HG03175 (cell line): ENCODE results near the gene TADA2A.

ENCODE experiments used
- ATAC-seq: cut with Tn5 transposase; IDR thresholded peaks from one replicate; pipeline ENCODE4 v1.9.1; 2021; ENCODE audit warnings: mild to moderate bottlenecking, moderate library complexity; ENCODE audit not compliant: unreplicated experiment

The TADA2A gene, protein sequence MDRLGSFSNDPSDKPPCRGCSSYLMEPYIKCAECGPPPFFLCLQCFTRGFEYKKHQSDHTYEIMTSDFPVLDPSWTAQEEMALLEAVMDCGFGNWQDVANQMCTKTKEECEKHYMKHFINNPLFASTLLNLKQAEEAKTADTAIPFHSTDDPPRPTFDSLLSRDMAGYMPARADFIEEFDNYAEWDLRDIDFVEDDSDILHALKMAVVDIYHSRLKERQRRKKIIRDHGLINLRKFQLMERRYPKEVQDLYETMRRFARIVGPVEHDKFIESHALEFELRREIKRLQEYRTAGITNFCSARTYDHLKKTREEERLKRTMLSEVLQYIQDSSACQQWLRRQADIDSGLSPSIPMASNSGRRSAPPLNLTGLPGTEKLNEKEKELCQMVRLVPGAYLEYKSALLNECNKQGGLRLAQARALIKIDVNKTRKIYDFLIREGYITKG

DNA sequence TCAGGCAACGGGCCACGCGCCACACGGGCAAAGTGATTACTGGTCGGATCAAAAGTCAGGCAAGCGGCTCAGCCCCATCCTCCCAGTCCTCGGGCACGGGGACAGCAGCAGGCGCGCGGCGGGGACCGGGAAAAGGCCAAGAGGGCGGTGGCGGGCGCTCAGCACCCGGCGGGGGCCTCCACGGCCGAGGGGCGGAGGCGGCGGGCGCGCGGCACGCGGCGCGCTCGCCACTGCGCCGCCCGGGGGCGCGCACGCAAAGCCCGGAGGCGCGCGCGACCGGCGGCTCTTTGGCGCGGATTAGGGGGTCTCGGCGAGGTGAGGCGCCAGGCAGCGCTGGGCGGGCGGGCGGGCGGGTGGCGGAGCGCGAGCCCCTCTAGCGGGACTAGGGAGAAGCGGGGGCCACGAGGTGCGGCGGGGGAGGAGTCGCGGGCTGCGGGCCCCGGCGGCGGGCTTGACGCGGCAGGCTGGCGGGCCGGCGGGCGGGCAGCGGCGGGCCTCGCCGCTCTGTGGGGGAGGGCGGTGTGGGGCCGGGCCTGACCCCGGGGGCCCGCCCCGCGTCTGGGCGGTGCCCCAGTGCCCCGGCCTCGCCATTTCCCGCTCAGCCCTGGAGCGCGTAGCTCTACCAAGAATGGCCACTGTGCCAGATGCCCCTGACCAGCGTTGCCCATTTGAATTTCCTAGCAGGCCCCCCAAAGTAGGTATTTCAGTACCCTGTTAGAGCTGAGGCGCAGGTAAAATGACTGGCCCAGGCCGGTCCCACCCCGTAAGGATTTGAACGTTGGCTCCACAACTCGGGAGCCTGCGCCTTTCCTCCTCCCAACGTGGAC, at the start of gene TADA2A, which contains the start of gene ACACA:
TSS of gene TADA2A (plus strand) at position 252 of the 827 bp plus-strand sequence. CDS start 4,480 bp downstream, outside the sequence.
TSS of gene ACACA (minus strand) at position 202 of the 827 bp plus-strand sequence. CDS start 537 bp downstream, outside the sequence.
- peak; percentile 87 for ATAC-seq

DNA sequence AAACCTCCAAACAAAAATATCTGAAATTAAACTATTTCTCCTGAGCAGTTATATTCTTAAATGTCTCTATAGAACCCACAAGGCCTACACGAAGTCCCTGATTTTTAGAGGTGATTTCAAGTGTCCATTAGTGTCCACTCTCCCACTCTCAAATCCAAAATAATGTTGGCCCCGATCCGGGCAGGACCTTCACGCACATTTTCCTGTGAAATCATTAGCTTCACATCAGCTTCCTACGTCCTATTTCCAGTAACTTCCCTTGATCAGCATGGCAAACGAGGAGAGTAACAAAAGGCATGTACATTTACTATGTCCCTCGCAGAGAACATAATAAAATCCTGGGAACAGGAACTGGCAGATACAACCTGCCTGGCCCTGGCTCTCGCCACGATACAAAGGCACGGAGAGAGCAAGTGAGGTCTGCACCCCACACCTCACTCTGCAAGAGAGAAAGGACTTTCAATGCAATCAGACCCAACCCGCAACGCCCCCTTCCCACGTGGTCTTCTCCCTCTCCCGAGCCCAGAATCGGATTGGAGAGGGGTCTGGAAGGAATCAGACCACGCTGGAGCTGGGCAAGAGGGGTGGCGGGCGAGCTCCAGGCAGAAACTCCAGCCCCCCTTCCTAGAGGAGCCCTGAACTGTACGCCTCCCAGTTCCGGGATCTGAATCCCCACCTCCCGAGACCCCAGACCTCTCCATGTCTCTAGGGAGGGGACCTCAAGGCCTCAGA, 48.4 kb upstream of the TADA2A start:
- ATAC-seq, result peak; percentile 15

DNA sequence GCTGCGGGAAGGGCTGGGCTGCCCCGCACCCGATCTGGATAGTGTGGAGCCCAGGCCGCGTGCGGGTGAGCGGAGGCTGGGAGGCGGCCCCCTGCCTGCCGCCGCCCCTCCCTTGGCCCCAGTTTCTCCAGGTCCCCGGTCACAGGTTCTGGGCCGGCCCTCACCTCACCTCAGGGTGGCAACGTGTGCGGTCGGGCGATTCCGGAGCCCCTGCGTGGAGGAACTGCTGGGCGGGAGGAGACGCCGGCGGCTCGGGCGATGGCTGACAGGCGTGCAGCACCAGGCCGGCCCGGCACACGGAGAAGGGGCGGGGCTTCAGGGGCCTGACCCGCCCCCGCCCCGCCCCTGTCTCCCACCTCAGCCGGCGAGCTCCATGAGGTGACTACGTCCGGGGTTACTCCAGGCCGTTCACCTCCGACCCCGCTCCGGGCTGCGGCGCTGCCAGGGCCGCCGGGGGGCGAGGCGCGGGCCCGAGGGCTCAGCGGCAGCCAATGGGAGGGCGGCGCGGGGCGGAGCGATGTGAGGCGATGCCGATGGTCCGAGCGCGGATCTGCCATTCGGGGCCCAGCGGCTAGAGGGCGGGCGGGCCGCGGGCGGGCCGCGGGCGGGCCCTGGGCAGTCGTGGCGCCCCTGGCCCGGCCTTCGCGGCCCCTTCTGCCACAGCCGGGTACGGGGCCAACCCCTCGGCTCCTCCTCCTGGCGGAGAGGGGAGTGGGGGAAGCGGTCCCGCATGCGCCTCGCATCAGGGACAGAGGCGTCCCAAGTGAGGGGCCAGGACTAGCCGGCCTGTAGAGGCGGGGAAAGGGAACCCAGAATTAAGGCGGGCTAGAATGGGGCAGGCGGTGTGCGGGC, 47.6 kb upstream of the TADA2A start:
- peak; percentile 95 for ATAC-seq

DNA sequence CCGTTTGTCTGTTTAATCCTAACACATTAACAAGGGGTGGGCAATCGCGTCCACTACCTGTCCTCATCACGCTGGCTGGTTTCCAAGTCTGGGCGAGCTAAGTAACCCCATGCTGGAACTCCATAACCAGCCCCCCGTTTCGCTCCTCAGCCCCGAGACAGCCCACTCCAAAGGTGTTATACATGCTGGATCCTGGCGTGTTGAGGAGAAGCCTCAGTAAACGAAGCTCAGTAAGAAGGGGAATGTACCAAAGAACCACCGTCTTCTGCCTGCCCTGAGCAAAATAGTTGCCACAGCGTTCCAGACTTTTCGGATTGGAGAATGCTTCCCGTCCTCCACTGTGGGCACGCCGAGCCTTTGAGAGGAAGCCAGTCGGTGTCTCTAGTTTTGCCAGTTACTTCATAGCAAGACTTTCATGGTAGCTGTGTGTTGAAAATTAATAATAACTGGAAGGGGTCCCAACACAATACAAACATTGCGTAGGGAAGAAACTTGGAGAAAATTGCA, 47.0 kb upstream of the TADA2A start:
- ATAC-seq, result no peak

DNA sequence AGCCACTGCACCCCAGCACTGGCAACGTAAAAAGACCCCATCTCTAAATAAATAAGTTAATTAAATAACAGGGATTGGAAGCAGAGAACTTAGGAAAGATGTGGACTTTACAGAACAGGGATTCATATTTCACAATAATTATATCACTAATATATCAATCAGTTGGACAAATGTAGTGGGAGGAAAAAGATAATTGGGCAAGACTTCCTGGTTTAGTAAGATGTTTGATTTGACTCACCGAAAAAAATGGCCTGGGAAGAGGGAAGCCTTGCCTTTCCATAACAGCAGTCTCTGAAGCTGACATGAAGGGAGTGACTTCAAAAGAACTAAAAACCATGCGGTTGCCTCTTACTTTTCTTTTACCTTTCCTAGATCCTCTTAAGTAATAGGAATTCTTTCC, 46.1 kb upstream of the TADA2A start:
- ATAC-seq, result no peak

DNA sequence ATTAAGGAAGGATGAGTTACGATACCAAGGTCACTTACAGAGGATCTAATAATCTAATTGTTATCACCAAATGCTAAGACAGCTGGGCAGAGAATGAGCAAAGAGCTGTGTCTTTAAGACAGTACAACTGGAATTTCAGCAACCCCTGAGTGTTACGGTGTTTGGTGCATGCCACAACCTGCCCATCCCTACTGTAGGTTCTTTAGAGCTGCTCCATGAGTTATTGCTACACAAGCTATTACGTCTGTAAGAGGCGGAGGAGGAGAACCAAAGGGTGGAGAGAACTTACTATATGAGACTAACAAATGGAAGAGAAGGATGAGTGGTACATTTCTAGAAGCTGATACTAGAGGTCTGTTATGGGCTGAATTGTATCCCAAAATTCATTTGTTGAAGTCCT, 45.1 kb upstream of the TADA2A start:
- no peak for ATAC-seq

DNA sequence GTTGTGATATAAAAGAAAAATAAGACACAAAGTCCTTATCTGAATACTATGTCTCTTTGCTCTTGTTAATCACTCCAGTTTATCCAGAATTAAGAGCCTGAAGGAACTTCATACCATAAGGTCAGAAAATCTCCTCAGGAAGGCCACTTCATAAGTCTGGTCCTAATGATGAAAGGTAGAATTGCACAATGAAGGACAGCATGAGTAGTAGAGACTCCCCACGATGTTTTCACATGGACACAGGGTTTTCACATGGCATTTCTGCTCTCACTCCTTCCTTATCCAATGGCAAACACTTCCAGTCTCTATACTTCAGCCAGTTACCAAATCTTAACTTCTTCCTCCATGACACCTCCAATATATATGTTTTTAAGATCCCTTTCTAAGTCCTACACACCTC, 41.1 kb upstream of the TADA2A start:
- no peak for ATAC-seq

DNA sequence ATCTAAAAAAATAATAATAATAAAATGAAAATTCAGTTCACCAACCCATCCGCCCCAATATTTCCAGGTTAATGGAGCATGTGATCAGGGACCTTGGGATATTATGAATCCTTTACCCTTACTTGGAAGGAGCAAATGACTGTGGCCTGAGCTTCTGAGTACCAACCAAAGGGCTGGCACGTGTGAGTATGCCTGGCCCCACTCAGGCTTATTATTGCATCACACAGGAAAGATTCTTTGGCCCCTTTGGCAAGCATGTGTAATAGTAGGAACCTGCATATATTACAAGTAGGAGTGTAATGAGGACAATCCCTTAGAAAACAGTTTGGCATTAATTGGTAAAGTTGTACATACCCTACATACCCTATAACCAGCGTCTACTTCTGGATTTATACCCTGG, 38.1 kb upstream of the TADA2A start:
- ATAC-seq, result no peak

DNA sequence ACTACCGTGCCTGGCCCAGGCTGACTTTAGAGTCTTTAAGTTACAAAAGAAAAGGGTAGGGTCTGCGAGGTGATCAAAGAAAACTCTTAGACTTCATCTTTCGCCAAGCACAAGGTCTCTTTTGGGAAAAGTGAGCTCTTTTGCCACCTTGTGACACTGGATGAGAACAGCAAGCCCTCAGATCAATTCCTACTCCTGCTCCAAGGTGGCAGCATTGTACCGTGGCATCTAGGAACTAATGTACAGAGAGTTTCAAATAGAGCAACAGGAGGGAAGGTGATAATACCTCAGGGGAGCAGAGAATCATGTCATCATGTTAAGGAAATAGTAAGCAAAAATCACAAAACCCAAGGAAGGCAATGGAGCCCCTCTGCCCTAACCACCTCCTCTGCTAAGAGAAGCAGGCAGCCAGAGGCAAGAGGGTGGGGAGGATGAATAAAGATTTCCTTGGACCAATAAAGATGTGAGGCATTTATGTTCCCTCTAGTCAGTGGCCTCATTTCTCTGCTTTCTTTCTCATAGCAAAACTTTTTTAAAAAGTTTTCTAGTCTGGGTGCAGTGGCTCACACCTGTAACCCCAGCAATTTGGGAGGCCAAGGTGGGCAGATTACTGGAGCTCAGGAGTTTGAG, 33.0 kb upstream of the TADA2A start:
- ATAC-seq, result peak; percentile 62

DNA sequence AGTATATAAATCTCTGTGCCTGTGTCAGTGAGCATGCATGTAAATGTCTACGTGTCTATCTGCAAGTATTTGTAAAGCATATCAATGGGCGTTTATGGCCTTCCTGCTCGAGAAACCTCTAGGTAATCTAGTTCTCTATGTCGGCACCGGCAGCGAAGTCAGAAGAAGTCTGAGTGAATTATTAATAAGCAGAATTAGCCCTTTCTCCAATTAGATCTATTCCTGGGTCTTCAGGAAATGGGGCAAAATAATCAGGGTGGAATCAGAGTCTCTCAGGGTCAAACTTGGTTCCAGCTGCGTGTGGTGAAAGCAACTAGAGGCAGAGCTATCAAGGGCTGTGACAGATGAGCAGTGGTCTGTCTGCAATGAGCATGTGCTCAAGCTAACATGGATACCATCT, 31.0 kb upstream of the TADA2A start, which contains the start of gene C17orf78:
TSS of gene C17orf78 (plus strand) at position 280 of the 400 bp plus-strand sequence. CDS start at position 388, 108 bp downstream.
- ATAC-seq, result no peak

DNA sequence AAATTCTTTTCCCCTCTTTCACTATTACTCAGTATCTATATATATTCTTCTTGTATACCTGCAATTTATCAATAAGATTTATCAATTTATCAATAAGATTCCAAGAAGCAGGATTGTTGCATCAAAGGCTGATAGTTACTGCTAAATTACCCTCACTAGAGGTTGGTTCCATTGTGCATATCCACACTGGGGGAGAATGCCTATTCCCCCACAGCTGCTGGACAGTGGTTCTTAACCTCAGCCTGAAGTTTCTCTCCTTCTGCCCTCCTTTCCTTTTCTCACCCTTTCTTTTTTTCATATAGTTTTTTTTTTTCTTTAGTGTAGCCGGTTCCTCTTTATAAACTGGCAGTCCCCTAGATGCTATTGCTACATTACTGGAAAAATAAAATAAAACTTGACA, 24.6 kb upstream of the TADA2A start:
- no peak for ATAC-seq

DNA sequence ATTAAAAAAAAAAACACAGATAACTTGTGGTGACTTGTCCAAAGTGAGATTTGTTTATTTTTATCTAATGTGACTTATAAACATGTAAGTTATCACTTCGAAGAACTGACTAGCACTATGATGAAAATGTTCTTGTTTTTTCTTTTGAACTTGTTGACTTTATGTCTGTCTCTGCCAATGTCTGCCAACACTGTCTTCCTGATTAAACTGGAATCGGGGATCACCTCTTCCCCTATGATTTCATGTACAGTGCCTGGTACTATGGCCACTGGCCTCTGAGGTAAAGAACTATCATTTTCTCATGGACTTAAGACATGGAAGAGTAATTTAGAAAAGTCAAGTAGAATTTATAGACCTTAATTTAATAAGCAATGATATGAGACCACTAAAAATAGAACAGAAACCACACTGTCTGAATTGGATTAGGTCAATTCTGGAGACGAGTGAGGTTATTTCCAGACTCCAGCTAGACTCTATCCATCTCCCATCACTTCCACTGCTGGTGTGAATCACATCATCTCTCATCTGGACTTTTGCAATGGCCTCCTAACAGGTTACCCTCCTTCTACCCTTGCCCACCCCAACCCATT, 22.0 kb upstream of the TADA2A start:
- ATAC-seq, result no peak

DNA sequence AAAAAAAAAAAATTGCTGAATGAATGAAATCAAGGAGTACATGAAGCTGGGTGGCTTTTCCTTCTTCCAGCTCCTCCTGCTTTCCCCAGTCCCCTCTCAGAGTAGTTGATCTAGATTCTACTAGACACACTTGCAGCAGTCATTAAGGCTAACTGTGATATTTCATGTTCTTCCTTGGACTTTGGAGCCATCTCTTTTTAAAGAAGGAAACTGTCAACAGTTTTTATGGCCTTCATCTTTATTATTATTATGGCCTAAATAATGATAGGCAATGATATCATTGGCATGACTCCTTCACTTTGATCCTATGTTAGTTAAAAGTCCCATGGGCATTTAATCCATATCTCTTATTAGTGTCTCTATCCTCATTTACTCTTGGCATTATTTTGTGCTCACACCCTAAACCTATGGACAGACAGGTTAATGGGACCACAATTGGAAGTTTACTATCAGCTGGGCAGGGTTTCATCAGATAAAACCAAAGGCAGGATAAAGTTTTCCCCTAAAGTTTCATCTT, 21.2 kb upstream of the TADA2A start:
- no peak for ATAC-seq

DNA sequence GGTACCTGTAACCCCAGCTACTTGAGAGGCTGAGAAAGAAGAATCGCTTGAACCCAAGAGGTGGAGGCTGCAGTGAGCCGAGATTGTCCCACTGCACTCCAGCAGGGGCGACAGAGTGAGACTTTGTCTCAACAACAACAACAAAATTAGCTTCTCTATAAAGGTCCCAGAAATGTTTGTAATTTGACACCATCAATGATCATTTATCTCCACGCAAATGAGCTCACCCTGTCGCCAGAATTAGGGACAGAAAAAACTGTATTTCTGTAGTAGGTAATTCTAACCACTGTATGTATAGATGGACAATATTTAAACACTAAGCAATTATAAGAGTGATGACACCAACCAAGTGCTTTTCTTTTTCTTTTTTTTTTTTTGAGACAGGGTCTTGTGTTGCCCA, 20.2 kb upstream of the TADA2A start:
- ATAC-seq, result no peak

DNA sequence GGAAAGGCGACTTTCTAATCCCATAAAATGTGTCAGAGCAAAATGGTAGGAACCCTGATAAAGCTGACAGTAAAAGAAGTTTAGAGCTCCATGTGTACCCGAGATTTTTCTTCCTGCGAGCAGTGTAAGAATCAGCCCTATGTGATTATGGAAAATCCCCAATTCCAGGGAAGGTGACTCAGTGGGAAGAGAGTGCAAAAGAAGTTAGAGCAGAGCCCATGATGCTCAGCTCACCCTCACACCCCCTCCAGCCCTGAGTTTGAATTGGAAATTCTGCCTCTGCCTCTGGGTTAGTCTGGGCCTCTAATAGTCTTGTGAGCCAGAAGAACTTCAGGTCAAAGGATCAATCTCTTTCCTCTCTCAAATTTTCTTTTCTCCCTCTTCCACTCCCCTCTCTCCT, 18.4 kb upstream of the TADA2A start:
- ATAC-seq, result no peak

DNA sequence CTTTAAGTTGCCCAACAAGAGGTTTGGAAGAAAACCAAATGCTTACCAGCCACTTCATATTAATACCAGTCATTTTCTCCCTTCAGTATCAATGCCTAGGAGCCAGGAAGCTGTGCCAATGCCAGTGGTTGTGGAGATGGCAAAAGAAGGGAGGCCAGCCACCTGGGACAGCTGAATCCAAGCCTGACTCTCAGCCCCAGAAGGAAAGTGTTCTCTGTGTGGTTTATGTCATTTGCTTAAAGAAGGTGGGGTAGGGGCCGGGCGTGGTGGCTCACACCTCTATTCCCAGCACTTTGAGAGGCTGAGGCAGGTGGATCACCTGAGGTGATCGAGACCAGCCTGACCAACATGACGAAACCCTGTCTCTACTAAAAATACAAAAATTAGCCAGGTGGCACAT, 17.5 kb upstream of the TADA2A start:
- no peak for ATAC-seq

DNA sequence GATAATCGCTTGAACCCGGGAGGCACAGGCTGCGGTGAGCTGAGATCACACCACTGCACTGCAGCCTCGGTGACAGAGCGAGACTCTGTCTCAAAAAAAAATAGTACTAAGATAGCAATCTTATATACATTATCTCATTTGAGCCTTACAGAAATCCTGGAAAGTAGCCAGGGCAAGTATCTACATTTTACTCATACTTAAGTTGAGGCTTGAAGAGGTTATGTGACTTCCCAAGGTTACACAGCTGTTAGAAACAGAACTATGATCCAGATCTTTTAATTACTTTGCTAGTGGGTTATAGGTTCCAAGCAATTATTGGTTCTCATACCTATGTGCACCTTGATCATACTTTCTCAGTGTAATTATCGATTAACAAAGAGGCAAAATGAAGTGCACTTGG, 15.5 kb upstream of the TADA2A start:
- no peak for ATAC-seq

DNA sequence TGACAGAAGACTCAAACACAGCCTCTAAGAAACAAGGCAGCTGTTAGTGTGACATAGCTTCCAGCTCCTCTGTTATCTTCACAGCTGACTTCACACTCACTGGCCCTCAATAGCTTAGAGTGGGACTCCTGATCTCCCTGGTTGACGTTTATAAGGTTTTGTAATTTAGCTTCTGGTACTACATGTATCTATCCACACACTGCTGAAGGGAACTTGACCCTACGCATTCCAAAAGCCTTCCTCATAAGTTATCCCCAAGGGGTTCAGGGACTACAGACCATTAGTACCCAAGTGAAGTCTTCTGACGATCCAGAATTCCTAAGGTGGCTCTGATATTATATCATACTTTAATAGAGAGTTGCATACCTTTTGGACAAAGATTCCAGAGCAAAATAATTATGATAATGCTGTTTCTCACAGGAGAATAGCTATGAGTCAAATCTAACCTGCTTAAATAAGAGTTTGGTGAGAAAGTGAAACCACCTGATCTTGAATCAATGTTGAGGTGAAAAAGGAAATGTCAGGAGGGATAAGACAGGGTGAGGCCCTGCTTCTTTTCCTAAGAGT, 14.6 kb upstream of the TADA2A start:
- no peak for ATAC-seq

DNA sequence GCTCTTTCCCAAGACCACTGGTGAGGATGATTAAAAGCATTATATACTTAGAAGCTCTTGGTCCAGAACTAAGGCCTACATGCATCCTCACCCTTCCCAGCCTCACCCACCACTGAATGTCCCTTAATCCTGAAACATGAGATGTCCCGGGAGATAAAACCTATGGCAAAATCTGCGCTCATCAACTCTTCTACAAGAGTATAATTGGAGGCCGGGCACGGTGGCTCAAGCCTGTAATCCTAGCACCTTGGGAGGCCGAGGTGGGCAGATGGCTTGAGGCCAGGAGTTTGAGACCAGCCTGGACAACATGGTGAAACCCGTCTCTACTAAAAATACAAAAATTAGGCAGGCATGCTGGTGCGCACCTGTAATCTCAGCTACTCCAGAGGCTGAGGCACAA, 13.3 kb upstream of the TADA2A start:
- no peak for ATAC-seq
